K562 (cell line): ENCODE results near the gene LRRC25. TPM values are rescaled to one million over a fixed set of nuclear protein-coding genes. Genes with fewer than 3 reads are reported as not detected.
A peak's percentile ranks its signal among the peaks of the same experiment; 100 is the strongest.

ENCODE experiments used
- BRF2 ChIP-seq: IDR thresholded peaks from 3 replicates; pipeline ENCODE4 v1.6.1; 2011; ENCODE audit warnings: borderline replicate concordance, mild to moderate bottlenecking; ENCODE audit not compliant: insufficient read length, insufficient read depth
- CAMTA2 ChIP-seq: fragments of 250-450 bp; sonication (Bioruptor Pico); conservative IDR thresholded peaks from 2 replicates; pipeline ENCODE4 v1.5.1; 2022
- HCFC1 ChIP-seq: IDR thresholded peaks from 2 replicates; pipeline ENCODE4 v1.6.1; 2012; ENCODE audit warnings: low read depth, low read length, improper control_type of control experiment
- HEY1 ChIP-seq: fragments of 250-450 bp; sonication (Bioruptor Pico); IDR thresholded peaks from 2 replicates; pipeline ENCODE4 v1.5.0; 2020; ENCODE audit warnings: mild to moderate bottlenecking, moderate library complexity, borderline replicate concordance
- HNRNPK ChIP-seq: fragments of 200-400 bp; formaldehyde crosslinking; IDR thresholded peaks from one replicate; pipeline ENCODE4 v1.6.1; 2018; ENCODE audit warnings: mild to moderate bottlenecking, low read depth, low read length; ENCODE audit not compliant: poor library complexity, severe bottlenecking
- MCM5 ChIP-seq: fragments of 450-650 bp; IDR thresholded peaks from 2 replicates; pipeline ENCODE4 v1.6.1; 2016; ENCODE audit warnings: low read depth
- MITF ChIP-seq: IDR thresholded peaks from 2 replicates; pipeline ENCODE4 v1.6.1; 2014; ENCODE audit warnings: antibody characterized with exemption
- MLX ChIP-seq, 2 experiments: fragments of 450-650 bp in 1 of 2; sonication (generic) in 1 of 2; formaldehyde crosslinking; conservative IDR thresholded peaks; 2 replicates each; pipeline versions ENCODE4 v1.4.0 to v1.8.1; 2020 to 2022; ENCODE audit warnings: mild to moderate bottlenecking in 1 of 2, missing genetic modification reagents in 1 of 2
- MNT ChIP-seq, 2 experiments: fragments of 450-650 bp; conservative IDR thresholded peaks; 2 replicates each; pipeline ENCODE4 v1.6.1; 2017; ENCODE audit warnings: mild to moderate bottlenecking in 2 of 2, moderate library complexity in 2 of 2
- NCOA6 ChIP-seq: fragments of 450-650 bp; IDR thresholded peaks from 2 replicates; pipeline ENCODE4 v1.6.1; 2017; ENCODE audit warnings: mild to moderate bottlenecking
- NONO ChIP-seq, 2 experiments: fragments of 200-400 bp in 1 of 2; fragments of 450-650 bp in 1 of 2; formaldehyde crosslinking in 1 of 2; IDR thresholded peaks; 2 replicates each; pipeline ENCODE4 v1.6.1; 2017; ENCODE audit warnings: low read depth in 2 of 2, mild to moderate bottlenecking in 2 of 2, moderate library complexity in 2 of 2, low read length in 1 of 2
- PML ChIP-seq: IDR thresholded peaks from 2 replicates; pipeline ENCODE4 v1.6.1; 2012; ENCODE audit warnings: low read length, inconsistent platforms
- SIRT6 ChIP-seq: IDR thresholded peaks from one replicate; pipeline ENCODE4 v1.6.1; 2012; ENCODE audit warnings: low read depth, mild to moderate bottlenecking, control low read depth, inconsistent platforms, low read length, moderate library complexity
- SP2 ChIP-seq: IDR thresholded peaks from 2 replicates; pipeline ENCODE4 v1.6.1; 2011; ENCODE audit warnings: mild to moderate bottlenecking, low read depth, low read length, moderate library complexity; ENCODE audit not compliant: poor library complexity, severe bottlenecking; ENCODE audit errors: extremely low read depth
- TARDBP ChIP-seq: fragments of 450-650 bp; IDR thresholded peaks from 2 replicates; pipeline ENCODE4 v1.6.1; 2016
- ZFP1 ChIP-seq: fragments of 450-650 bp; formaldehyde crosslinking; IDR thresholded peaks from 2 replicates; pipeline ENCODE4 v1.4.0; 2020; ENCODE audit warnings: mild to moderate bottlenecking, mixed read lengths
- ZFPM2 ChIP-seq: fragments of 250-450 bp; sonication (Bioruptor Pico); IDR thresholded peaks from 2 replicates; pipeline ENCODE4 v1.5.1; 2022; ENCODE audit warnings: mild to moderate bottlenecking
- ZNF253 ChIP-seq: fragments of 250-450 bp; sonication (Bioruptor Pico); conservative IDR thresholded peaks from 2 replicates; pipeline ENCODE4 v1.6.1; 2021; ENCODE audit warnings: mild to moderate bottlenecking
- ZNF282 ChIP-seq: sonication (generic); formaldehyde crosslinking; IDR thresholded peaks from 2 replicates; pipeline ENCODE4 v1.8.1; 2023; ENCODE audit warnings: missing genetic modification reagents
- ZNF444 ChIP-seq: fragments of 250-450 bp; sonication (Bioruptor Pico); IDR thresholded peaks from 2 replicates; pipeline ENCODE4 v1.4.0; 2020; ENCODE audit warnings: mild to moderate bottlenecking, moderate library complexity
- ZNF77 ChIP-seq: fragments of 250-450 bp; sonication (Bioruptor Pico); IDR thresholded peaks from 2 replicates; pipeline ENCODE4 v1.5.0; 2020
- polyA plus RNA-seq, 8 experiments: library from polyadenylated mRNA; depleted of rRNA in 4 of 8; stranded (reverse) in 5 of 8; unstranded in 3 of 8; fragments of >200 nt; fragmentation: Nextera tagmentation in 2 of 8; fragmentation: Illumina TruSeq in 1 of 8; extraction: Ambion mirVana in 2 of 8; extraction: Trizol in 1 of 8; gene quantifications; 2 replicates each; pipeline versions ENCODE4 v1.2.1 to v1.2.3, GENCODE V29; 2011 to 2014; ENCODE audit warnings: inconsistent platforms in 1 of 8, missing spikeins in 1 of 8
- total RNA-seq, 7 experiments: library from RNA; depleted of rRNA in 6 of 7; stranded (reverse); fragments of >200 nt in 6 of 7; fragmentation: Illumina TruSeq in 2 of 7; extraction: Trizol in 2 of 7; gene quantifications; 2 replicates each; pipeline versions ENCODE4 v1.2.1 to v1.2.3, GENCODE V29; 2011 to 2021; ENCODE audit warnings: low replicate concordance in 1 of 7

Gene LRRC25
- total and polyA plus RNA-seq, 9 of the 15 experiments (the other 6 are each of a cell fraction or from before 2014, with no cell fraction given) = 0.07 to 0.36 (median 0.10) TPM; not detected in 3

GRCh38 chr19:18417250-18418028 is 20.0 kb upstream of the LRRC25 start (continued):
- TF ChIP-seq NONO (IDR thresholded peaks at IDR 0.05; ENCODE audit: low read depth in 2 of 2, low read length in 1 of 2) = no peak
- TF ChIP-seq CAMTA2 (CRISPR knock-in tag) = no peak
- no peak for TF ChIP-seq ZFPM2
- no peak for TF ChIP-seq NCOA6
- TF ChIP-seq SIRT6 = no peak
- TF ChIP-seq ZNF253 (CRISPR knock-in tag) = no peak
- TF ChIP-seq HCFC1 = no peak; the same call in 1 of the 2 replicates
- no peak for TF ChIP-seq ZNF282 (CRISPR knock-in tag)
- TF ChIP-seq ZNF444 (CRISPR knock-in tag) = no peak
- TF ChIP-seq SP2 = no peak
- no peak for TF ChIP-seq BRF2
- no peak for TF ChIP-seq TARDBP
- TF ChIP-seq ZFP1 (CRISPR knock-in tag) = no peak
- no peak for TF ChIP-seq ZNF77
- TF ChIP-seq PML = no peak
- peak in 1 of 2 experiments; percentile 79; a peak in 1 of 4 replicates for TF ChIP-seq MLX (CRISPR knock-in tag; conservative IDR thresholded peaks at IDR 0.05)
- TF ChIP-seq MITF = no peak
- TF ChIP-seq MCM5 = no peak
- no peak for TF ChIP-seq HNRNPK
- no peak; a peak in 2 of 4 replicates for TF ChIP-seq MNT (conservative IDR thresholded peaks at IDR 0.05)
- no peak for TF ChIP-seq HEY1 (CRISPR knock-in tag)
